Ishikawa (cell line): ENCODE results near the gene EPOP.

ENCODE experiments used
- CEBPB ChIP-seq: IDR thresholded peaks from 2 replicates; pipeline ENCODE4 v1.6.1; 2012
- CREB1 ChIP-seq: IDR thresholded peaks from 2 replicates; pipeline ENCODE4 v1.6.1; 2012; ENCODE audit warnings: low read depth
- EGR1 ChIP-seq: IDR thresholded peaks from 2 replicates; pipeline ENCODE4 v1.6.1; 2012
- EP300 ChIP-seq: IDR thresholded peaks from 2 replicates; pipeline ENCODE4 v1.6.1; 2012; ENCODE audit warnings: borderline replicate concordance
- FOXM1 ChIP-seq: IDR thresholded peaks from 2 replicates; pipeline ENCODE4 v1.6.1; 2012; ENCODE audit warnings: low read depth, borderline replicate concordance
- NFIC ChIP-seq: IDR thresholded peaks from 2 replicates; pipeline ENCODE4 v1.6.1; 2012
- RAD21 ChIP-seq: IDR thresholded peaks from 2 replicates; pipeline ENCODE4 v1.6.1; 2012; ENCODE audit warnings: low read depth
- TAF1 ChIP-seq: IDR thresholded peaks from 2 replicates; pipeline ENCODE4 v1.6.1; 2012; ENCODE audit warnings: low read depth, mild to moderate bottlenecking
- TCF12 ChIP-seq: IDR thresholded peaks from 2 replicates; pipeline ENCODE4 v1.6.1; 2012; ENCODE audit warnings: low read depth
- TEAD4 ChIP-seq: IDR thresholded peaks from 2 replicates; pipeline ENCODE4 v1.6.1; 2012
- YY1 ChIP-seq: IDR thresholded peaks from 2 replicates; pipeline ENCODE4 v1.6.1; 2012; ENCODE audit warnings: low read depth
- ZBTB7A ChIP-seq: IDR thresholded peaks from 2 replicates; pipeline ENCODE4 v1.6.1; 2012; ENCODE audit warnings: low read depth
- TF ChIP-seq, protein P1 (sequence below): IDR thresholded peaks from 2 replicates; pipeline ENCODE4 v1.6.1; 2012
- TF ChIP-seq, protein P2 (sequence below): IDR thresholded peaks from 2 replicates; pipeline ENCODE4 v1.6.1; 2012
- TF ChIP-seq, protein P3 (sequence below): IDR thresholded peaks from 2 replicates; pipeline ENCODE4 v1.6.1; 2012; ENCODE audit warnings: low read depth, mild to moderate bottlenecking

The EPOP gene

DNA sequence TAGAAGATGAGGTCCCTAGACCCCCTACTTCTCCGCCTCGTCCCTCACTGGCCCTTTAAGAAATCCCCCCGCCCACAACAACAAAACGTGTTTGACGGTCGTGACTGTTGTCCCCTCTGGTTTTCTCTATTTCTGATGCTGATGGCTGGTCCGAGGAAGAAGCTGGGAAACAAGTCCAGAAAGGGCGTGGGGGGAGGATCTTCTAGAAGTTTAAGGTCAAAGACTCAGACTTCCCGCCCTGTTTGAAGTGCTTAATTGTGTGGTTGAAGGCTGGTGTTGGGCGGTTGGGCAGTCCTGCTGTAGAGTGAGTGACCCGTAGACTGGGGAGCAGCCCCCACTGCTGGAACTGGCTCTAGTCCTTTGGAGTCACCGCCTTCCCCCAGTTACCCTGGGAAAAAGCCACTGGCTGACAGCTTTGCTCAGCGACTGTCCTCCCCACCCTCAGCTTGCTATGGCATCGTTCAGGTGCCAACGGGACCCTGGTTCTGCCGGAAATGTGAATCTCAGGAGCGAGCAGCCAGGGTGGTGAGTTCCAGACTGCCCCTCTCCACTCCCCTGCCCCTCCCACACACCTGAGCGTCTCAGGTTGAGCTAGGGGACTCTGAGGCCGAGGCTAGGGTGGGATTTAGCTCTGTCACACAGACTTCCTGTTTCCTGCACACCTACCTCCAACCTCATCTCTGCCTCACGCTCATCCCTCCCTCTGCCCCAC lies 31.9 kb upstream of the EPOP start:
- TF ChIP-seq YY1 (no peak), TEAD4 (no peak)

DNA sequence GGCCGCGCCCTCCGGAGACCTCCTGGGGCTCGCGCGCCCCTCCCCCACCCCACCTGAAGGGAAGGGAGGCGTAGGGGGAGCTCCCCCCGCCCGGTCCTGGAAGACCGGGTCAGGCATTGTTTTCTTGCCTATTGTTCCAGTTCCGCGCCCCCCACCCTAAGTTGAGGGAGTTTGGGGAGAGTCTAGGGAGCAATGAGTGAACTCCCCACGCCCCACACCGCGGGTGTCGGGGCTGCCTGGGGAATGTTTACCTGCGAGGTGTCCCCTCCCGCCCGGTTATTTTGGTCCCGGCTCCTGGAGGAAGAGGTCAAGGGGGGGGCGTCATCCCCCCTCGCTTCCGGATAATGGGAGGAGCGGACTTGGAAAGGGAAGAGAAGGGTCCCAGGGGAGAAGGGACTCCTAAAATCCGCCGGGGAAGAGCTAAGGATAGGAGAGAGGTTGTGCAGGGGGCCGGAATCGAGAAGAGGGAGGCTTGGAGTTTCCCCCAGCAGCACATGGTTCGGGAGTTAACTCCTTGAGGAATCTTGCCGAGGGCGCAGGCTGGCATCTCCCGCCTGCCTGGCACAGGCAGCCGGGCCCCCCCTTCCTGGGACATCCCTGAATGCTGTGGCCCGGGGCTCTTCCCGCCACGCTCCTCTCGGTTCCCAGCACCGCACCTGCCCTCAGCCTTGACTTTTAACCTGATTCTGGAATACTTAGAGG lies 31.2 kb upstream of the EPOP start:
- TF ChIP-seq RAD21 (no peak), ZBTB7A (peak; percentile 63; the same call in 1 of the 2 replicates), TAF1 (0 out of 2 replicates have a peak, but pooled peaks have one; percentile 44), TEAD4 (no peak)
- TF ChIP-seq, protein P1, sequence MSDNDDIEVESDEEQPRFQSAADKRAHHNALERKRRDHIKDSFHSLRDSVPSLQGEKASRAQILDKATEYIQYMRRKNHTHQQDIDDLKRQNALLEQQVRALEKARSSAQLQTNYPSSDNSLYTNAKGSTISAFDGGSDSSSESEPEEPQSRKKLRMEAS, result peak; percentile 74

DNA sequence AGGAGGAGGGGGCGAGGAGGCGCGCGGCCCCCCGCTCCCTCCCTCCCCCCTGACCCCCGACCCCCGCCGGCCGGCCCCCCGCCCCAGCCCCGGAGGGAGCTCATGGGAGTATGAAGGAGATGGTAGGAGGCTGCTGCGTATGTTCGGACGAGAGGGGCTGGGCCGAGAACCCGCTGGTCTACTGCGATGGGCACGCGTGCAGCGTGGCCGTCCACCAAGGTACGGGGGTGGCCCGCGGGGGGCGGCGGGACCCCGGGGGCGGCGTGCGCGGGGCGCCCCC lies 30.7 kb upstream of the EPOP start:
- TF ChIP-seq FOXM1, result no peak
- TF ChIP-seq TAF1, result no peak
- no peak for TF ChIP-seq EP300
- TF ChIP-seq, protein P1, result no peak

DNA sequence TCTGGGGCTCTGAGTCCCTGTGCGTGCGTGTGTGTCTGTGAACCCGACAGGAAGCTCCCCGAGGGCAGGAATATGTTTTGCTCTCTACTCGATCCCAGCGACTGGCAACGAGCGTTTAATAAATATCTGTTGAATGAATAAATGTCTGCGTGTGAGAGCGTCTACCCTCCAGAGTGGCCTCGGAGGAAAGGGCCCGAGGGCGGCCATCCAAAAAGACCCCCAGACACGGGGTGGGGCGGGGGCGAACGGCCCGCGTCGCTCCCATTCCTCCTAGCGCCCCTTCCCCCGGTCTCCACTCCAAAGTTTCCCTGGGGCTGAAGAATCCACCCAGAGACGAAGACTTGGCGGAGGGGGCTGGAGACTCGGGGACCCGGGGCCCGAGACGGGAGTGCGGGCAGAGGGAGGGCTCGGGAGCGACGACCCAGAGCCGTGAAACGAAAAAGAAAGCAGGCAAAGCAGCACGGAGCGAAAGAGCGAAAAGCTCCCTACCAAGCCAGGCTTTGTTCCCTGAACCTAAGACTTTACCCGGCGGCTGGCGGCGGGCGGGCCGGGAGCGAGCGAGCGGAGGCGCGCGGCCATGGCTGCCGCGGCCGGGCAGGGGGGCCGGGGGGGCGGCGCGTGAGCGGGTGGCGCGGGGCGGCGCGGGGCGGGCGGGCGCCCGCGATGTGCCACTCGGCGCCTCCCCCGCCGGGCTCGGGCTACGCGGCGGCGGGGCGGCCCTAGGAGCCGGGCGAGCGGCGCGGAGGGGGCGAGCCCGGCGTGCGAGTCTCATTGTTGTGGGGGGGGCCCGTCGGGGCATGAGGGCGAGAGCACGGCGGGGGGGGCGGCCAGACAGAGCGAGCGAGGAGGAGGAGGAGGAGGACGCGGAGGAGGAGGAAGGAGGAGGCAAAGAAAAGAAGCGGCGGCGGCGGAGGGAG lies 30.1 kb upstream of the EPOP start, which contains the start of gene MLLT6:
MLLT6 (plus strand) TSS at position 668 of the 917 bp plus-strand sequence. CDS start 360 bp downstream, outside the sequence.
- TF ChIP-seq TAF1, result no peak; the same call in 1 of the 2 replicates
- no peak for TF ChIP-seq CREB1
- no peak; the same call in 1 of the 2 replicates for TF ChIP-seq TCF12
- TF ChIP-seq, protein P1, result no peak
- no peak for TF ChIP-seq CEBPB
- peak; percentile 68; the same call in 1 of the 2 replicates for TF ChIP-seq ZBTB7A
- TF ChIP-seq, protein P2, sequence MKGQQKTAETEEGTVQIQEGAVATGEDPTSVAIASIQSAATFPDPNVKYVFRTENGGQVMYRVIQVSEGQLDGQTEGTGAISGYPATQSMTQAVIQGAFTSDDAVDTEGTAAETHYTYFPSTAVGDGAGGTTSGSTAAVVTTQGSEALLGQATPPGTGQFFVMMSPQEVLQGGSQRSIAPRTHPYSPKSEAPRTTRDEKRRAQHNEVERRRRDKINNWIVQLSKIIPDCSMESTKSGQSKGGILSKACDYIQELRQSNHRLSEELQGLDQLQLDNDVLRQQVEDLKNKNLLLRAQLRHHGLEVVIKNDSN, result no peak
- TF ChIP-seq EP300, result no peak
- TF ChIP-seq FOXM1, result no peak
- TF ChIP-seq RAD21, result no peak
- TF ChIP-seq YY1, result peak; percentile 79
- no peak; the same call in 1 of the 2 replicates for TF ChIP-seq EGR1
- TF ChIP-seq TEAD4, result no peak
- TF ChIP-seq NFIC, result 0 out of 2 replicates have a peak, but pooled peaks have one; percentile 37
- TF ChIP-seq, protein P3, sequence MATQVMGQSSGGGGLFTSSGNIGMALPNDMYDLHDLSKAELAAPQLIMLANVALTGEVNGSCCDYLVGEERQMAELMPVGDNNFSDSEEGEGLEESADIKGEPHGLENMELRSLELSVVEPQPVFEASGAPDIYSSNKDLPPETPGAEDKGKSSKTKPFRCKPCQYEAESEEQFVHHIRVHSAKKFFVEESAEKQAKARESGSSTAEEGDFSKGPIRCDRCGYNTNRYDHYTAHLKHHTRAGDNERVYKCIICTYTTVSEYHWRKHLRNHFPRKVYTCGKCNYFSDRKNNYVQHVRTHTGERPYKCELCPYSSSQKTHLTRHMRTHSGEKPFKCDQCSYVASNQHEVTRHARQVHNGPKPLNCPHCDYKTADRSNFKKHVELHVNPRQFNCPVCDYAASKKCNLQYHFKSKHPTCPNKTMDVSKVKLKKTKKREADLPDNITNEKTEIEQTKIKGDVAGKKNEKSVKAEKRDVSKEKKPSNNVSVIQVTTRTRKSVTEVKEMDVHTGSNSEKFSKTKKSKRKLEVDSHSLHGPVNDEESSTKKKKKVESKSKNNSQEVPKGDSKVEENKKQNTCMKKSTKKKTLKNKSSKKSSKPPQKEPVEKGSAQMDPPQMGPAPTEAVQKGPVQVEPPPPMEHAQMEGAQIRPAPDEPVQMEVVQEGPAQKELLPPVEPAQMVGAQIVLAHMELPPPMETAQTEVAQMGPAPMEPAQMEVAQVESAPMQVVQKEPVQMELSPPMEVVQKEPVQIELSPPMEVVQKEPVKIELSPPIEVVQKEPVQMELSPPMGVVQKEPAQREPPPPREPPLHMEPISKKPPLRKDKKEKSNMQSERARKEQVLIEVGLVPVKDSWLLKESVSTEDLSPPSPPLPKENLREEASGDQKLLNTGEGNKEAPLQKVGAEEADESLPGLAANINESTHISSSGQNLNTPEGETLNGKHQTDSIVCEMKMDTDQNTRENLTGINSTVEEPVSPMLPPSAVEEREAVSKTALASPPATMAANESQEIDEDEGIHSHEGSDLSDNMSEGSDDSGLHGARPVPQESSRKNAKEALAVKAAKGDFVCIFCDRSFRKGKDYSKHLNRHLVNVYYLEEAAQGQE, result no peak

DNA sequence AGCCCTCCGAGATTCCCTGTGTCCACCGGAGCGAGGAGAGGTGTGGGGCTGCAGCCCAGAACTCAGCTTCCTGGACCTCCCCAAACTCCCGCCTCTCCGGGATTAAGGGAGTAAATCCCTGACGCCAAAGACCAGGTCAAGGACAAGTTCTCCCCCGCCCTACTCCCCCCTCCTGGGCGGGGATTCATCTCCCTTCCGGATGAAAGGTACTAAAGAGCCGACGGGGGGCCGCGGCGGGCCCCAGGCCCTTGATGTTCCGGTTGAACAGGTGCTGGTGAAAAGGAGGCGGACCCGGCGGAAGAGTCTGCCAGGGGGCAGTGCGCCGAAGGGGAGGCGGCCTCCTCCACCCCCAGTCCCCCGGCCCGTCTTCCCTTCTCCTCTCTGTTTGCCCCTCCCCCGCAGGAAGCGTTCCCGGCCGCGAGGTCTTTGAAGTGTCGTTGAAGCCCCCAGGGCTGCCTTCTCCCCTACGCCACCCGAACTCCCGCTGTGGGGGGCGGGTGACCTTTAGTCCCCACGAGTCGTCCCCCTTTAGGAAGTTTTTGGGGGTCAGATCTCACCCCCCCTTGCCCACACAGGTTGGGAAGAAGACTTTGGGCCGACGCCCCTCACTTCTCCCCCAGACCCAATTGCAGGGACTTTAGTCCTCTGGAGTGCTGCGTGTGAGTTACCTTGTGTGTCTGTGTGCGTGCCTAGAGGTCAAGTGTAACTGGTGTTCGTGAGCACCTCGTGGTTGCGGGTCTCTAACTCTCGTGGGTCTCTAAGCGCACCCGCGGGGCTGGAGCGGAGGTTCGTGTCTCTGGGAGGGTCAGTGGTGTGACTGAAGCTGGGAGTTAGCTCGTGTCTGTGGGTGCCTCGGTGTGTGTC lies 29.2 kb upstream of the EPOP start:
- no peak for TF ChIP-seq CEBPB
- no peak for TF ChIP-seq TAF1
- peak; percentile 59 for TF ChIP-seq TEAD4
- peak; percentile 83; the same call in 1 of the 2 replicates for TF ChIP-seq EP300
- TF ChIP-seq, protein P3, result no peak
- TF ChIP-seq RAD21, result no peak
- 0 out of 2 replicates have a peak, but pooled peaks have one; percentile 27 for TF ChIP-seq YY1
- TF ChIP-seq EGR1, result peak; percentile 48; the same call in 1 of the 2 replicates
- peak; percentile 92 for TF ChIP-seq TCF12
- TF ChIP-seq NFIC, result peak; percentile 83
- TF ChIP-seq ZBTB7A, result peak; percentile 91
- TF ChIP-seq FOXM1, result peak; percentile 61; the same call in 1 of the 2 replicates
- TF ChIP-seq CREB1, result no peak
- TF ChIP-seq, protein P1, result peak; percentile 55; the same call in 1 of the 2 replicates
- TF ChIP-seq, protein P2, result no peak
